GM23248 (cell line): ENCODE data around the gene AADAT.

Experiments used
- EZH2 ChIP-seq: fragments of 200-600 bp; sonication (generic); IDR thresholded peaks from 2 replicates; pipeline ENCODE4 v1.6.1; 2018; ENCODE audit warnings: antibody characterized with exemption, mild to moderate bottlenecking; ENCODE audit not compliant: insufficient read depth, poor library complexity, severe bottlenecking
- EZH2phosphoT487 ChIP-seq: fragments of 200-600 bp; sonication (generic); IDR thresholded peaks from 2 replicates; pipeline ENCODE4 v1.6.1; 2018; ENCODE audit warnings: antibody characterized with exemption, moderate library complexity, mild to moderate bottlenecking, low read depth; ENCODE audit not compliant: insufficient read depth

DNA sequence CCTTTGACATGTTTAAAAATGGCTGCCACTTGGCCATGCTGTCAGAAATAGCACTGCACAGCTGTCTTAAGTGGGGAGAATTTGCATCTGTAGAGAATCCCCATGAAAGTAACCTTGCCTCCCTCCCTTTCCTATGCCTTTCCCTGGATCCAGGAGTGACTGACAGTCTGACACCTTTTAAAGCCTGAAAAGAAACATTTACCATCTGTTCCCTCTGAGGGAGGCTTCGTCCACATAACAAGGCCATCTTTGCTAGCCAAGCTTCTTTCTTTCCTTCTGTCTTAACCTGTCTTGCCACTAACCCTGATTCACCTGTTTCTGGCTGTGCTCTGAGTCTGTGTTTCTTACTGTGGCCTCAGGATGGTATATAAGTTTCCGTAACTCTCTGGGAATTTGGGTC, 21.3 kb upstream of the AADAT start:
- TF ChIP-seq EZH2: no peak
- TF ChIP-seq EZH2phosphoT487: no peak
